Fibroblast of pulmonary artery (primary cell): ENCODE data around the gene FBLN2.
A peak's percentile ranks its signal among the peaks of the same experiment; 100 is the strongest.

Experiments
- DNase-seq: peaks from one replicate; pipeline ENCODE4 v3.0.0-alpha.2; 2010; ENCODE audit warnings: low read depth
- H3K4me3 ChIP-seq: replicated peaks from 2 replicates; pipeline ENCODE4 v1.5.1; 2011; ENCODE audit warnings: low read depth, mild to moderate bottlenecking, control low read depth, low read length, moderate library complexity
- CTCF ChIP-seq: IDR thresholded peaks from 2 replicates; pipeline ENCODE4 v1.5.1; 2011; ENCODE audit warnings: mild to moderate bottlenecking, control low read depth, low read length, inconsistent platforms; ENCODE audit errors: missing control alignments

FBLN2 gene

DNA sequence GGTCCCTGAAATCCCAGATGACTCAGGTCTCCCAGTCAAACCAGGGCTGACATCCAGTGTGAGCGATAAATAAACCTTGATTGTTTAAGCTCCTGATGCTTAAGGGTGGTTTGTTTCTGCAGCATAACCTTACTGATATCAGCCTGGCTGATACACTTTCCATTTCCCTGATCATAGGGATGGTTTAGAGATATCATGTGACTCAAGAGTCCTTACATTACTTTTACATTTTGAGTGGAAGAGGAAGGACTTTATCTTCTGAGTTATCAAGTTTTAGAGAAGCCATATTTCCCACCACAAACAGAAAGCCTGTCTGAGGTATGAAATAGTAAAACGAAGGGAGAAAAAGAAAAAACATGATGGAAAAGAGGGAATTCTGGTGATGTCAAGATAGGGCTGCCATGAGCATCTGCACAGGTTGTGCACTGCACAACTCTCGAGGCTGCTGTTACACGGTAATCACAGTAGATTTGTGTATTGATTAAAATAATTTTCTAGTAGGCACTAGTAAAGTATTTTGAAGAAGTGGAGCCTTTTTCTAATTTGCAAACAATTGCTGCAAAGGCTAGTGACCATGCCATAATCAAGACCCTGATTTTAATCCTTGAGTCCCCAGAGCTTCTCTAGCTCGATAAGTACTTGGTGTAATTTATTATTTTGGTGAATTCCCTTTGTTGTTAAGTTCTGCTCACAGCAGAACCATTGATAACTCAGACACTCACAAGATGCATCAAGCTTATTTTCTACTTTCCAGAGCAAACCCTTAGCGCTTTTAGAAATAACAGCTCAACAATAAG is 34.1 kb upstream of the FBLN2 start:
- TF ChIP-seq CTCF: no peak
- no peak overlapping the region for H3K4me3 ChIP-seq
- no peak for DNase-seq

DNA sequence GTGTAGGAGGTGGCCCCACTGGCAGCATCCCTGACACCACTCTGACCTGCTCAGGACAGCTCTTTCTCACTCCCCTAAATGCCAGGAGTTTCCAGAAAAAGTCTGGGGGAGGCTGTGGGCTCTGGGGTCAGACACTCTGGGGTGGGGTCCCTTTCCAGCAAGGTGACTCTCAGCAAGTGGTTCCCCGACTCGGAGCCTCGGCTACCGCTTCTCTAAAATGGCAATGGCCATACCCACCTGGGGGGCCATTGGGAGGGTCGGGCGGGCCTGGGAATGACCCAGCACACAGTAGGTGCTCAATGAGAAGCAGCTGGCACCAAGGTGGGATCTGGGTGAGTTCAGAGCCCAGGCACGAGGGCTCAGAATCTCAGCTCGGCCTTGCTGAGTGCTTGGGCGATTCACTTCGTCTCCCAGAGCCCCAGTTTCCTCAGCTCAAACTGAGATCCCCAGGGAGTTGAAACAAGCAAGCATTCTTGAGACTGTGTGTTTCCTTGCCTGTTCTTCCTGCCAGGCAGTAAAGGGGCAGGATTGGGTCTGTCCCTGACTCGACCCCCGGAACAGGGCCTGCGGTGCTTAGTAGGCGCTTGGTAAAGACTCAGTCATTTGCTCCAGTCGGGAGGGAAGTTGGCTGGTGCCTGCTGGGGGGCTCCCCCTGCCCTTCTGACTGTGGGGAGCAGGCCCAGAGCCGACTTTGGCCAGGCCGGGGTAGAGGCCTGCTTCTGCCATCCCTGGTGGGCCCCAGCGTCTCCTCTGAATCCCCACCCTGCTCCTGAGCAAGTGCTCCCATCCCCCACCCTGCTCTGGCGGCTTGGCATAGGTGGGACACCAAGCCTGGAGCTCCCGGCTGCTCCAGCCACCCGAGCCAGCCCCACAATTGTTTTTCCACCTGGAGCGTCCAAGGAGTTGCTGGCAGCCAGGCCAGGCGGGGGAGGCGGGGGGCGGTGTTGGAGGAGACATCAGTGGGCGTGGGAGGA is 32.9 kb upstream of the FBLN2 start:
- DNase-seq: peak; percentile 22
- H3K4me3 ChIP-seq: no peak overlapping the region
- no peak for TF ChIP-seq CTCF

- H3K4me3 ChIP-seq: no peak overlapping the region
- no peak for DNase-seq
- no peak for TF ChIP-seq CTCF
Measured at GRCh38 chr3:13516760-13517135, 32.2 kb upstream of the FBLN2 start.

- DNase-seq: no peak
- no peak overlapping the region for H3K4me3 ChIP-seq
- TF ChIP-seq CTCF: no peak
Measured at GRCh38 chr3:13517253-13517977, 31.5 kb upstream of the FBLN2 start.

DNA sequence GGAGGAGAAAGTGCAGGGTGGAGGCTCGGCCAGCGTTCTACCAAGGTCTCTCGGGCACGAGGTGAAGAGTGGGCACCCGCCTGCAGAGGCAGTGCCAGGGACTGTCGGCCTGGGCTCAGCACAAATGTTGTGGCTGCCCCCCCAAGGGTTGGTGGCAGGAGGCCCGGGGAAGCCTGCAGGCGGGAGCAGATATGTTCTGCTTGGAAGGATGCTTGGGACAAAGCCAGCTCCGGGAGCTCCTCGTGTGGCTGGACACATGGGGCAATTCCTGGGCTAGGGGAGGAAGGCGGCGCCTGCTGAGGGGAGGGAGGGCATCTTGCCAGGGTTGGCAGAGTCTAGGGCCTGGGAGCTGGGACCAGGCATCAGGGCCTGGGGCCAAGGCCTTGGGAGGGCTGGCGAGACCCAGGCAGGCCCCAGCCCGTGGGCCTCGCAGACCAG is 30.4 kb upstream of the FBLN2 start:
- DNase-seq: peak; percentile 33
- H3K4me3 ChIP-seq: no peak overlapping the region

More for the DNA sequence above, 30.4 kb upstream of the FBLN2 start:
- no peak for TF ChIP-seq CTCF
